Ovary (tissue), 9 donors: ENCODE measurements around the gene POLR3B. TPM values are rescaled to one million over a fixed set of nuclear protein-coding genes. Genes with fewer than 3 reads are reported as not detected.

Experiments
- polyA plus RNA-seq, 2 donors: library from polyadenylated mRNA; stranded (reverse); fragments of 200-250 nt in 1 of 2; fragments of 350-450 nt in 1 of 2; fragmentation: Illumina TruSeq in 1 of 2; extraction: RNeasy Lipid Tissue Mini Kit (QIAGEN cat#74804) in 1 of 2; gene quantifications; one replicate each; pipeline ENCODE4 v1.2.3, GENCODE V29; 2013 to 2014
- total RNA-seq, 7 donors: library from RNA; depleted of rRNA in 2 of 7; stranded (reverse); fragments of >200 nt in 2 of 7; fragmentation: NEBNext Ultra II Directional in 3 of 7; extraction: Animal tissue kit (Norgen Biotek cat#: 25700) in 3 of 7; gene quantifications; one replicate each; pipeline versions ENCODE4 v1.1.0 to v1.2.4, GENCODE V29; 2016 to 2023
- donor health status: DM: no; HTN: no; CAD: no; lungs with moderate emphysema.
- donor health status: DM: no; HTN: no; CAD: no.
- donor health status: Bipolar disorder and iron deficiency.
- donor health status: DM: yes; HTN: yes; CAD: no.
- donor health status: DM: no; HTN: no; CAD: no.
- donor health status: DM: yes; HTN: yes; CAD: no.

The POLR3B gene
- total and polyA plus RNA-seq, 9 donors: 3.1 to 15.7 (median 9.7) TPM

Other genes with a start within 250 kb of the POLR3B start
- 10 to 100 TPM in 5 of 7 donors, 1 to 10 TPM in 2; 2.8 to 22.2 (median 12.0) TPM for gene NUAK1, start 218.8 kb upstream of the POLR3B start, total RNA-seq
- gene NUAK1, start 218.8 kb upstream of the POLR3B start, polyA plus RNA-seq: 10 to 100 TPM in 1 of 2 donors, 1 to 10 TPM in 1; 9.3 to 15.8 TPM
- 10 to 100 TPM; 32.0 to 59.4 (median 55.4) TPM for gene CKAP4, start 109.7 kb upstream of the POLR3B start, total RNA-seq
- 10 to 100 TPM; 26.4 to 87.4 TPM for gene CKAP4, start 109.7 kb upstream of the POLR3B start, polyA plus RNA-seq
- gene TCP11L2, start 55.0 kb upstream of the POLR3B start, total RNA-seq: 10 to 100 TPM in 6 of 7 donors, 1 to 10 TPM in 1; 8.5 to 41.7 (median 30.3) TPM
- 10 to 100 TPM; 10.3 to 13.1 TPM for gene TCP11L2, start 55.0 kb upstream of the POLR3B start, polyA plus RNA-seq
- under 1 TPM in 1 of 7 donors, not detected in 6; 0.30 TPM for gene RFX4, start 225.3 kb downstream of the POLR3B start, total RNA-seq
- gene RFX4, start 225.3 kb downstream of the POLR3B start, polyA plus RNA-seq: not detected